Kidney (tissue), 14 donors: ENCODE measurements around the gene CEP63. TPM values are rescaled to one million over a fixed set of nuclear protein-coding genes. Genes with fewer than 3 reads are reported as not detected.

ENCODE experiments used
- DNase-seq, 5 donors: peaks; one replicate each; pipeline ENCODE4 v3.0.0-alpha.2; 2013 to 2020
- FAIRE-seq: peaks from 2 replicates; lab custom pipeline; 2012; peaks lifted over from hg19 to GRCh38; lab: Jason Lieb, UNC
- H3K27ac ChIP-seq, 2 donors: one replicate each; pipeline ENCODE4 v1.7.0; 2013; ENCODE audit warnings: low read depth in 2 of 2, low read length in 2 of 2, inconsistent platforms in 1 of 2
- H3K27me3 ChIP-seq: one replicate; pipeline ENCODE4 v1.7.1; 2013; ENCODE audit warnings: low read length, inconsistent platforms; ENCODE audit not compliant: control insufficient read depth, insufficient read depth
- H3K36me3 ChIP-seq, 3 donors: one replicate each; pipeline versions ENCODE4 v1.7.0 to v1.7.1; 2013; ENCODE audit warnings: low read length in 3 of 3, control low read depth in 1 of 3, inconsistent platforms in 1 of 3; ENCODE audit not compliant: insufficient read depth in 3 of 3, control insufficient read depth in 2 of 3
- H3K4me1 ChIP-seq, 3 donors: one replicate each; pipeline versions ENCODE4 v1.7.0 to v1.7.1; 2013; ENCODE audit warnings: low read length in 3 of 3, inconsistent platforms in 1 of 3, low read depth in 1 of 3; ENCODE audit not compliant: control insufficient read depth in 2 of 3, insufficient read depth in 2 of 3
- H3K4me3 ChIP-seq, 3 donors: one replicate each; pipeline versions ENCODE4 v1.7.0 to v1.8.1; 2013; ENCODE audit warnings: low read length in 3 of 3, control low read depth in 1 of 3, inconsistent platforms in 1 of 3
- H3K9ac ChIP-seq, 3 donors: one replicate each; pipeline versions ENCODE4 v1.7.0 to v1.7.1; 2013; ENCODE audit warnings: low read length in 3 of 3, control low read depth in 1 of 3, inconsistent platforms in 1 of 3
- H3K9me3 ChIP-seq, 3 donors: one replicate each; pipeline versions ENCODE4 v1.7.0 to v1.7.1; 2013; ENCODE audit warnings: low read length in 3 of 3, control low read depth in 1 of 3, inconsistent platforms in 1 of 3; ENCODE audit not compliant: control insufficient read depth in 2 of 3, insufficient read depth in 1 of 3
- CTCF ChIP-seq: IDR thresholded peaks from 3 replicates; pipeline ENCODE4 v1.5.1; 2012; ENCODE audit warnings: mild to moderate bottlenecking, moderate library complexity, borderline replicate concordance; ENCODE audit not compliant: insufficient read depth; ENCODE audit errors: extremely low read depth
- intact Hi-C: fragments of 100-400 bp; cut with DNase I; formaldehyde crosslinking; loops from one replicate; pipeline ENCODE4 v1.11.1; 2022
- polyA plus RNA-seq: library from polyadenylated mRNA; stranded (reverse); fragments of 350-450 nt; fragmentation: Illumina TruSeq; extraction: RNeasy Lipid Tissue Mini Kit (QIAGEN cat#74804); gene quantifications from one replicate; pipeline ENCODE4 v1.2.3, GENCODE V29; 2014; ENCODE audit warnings: low read depth, low replicate concordance; ENCODE audit not compliant: insufficient read depth
- total RNA-seq: library from RNA; stranded (reverse); fragmentation: NEBNext Ultra II Directional; extraction: Animal tissue kit (Norgen Biotek cat#: 25700); gene quantifications from one replicate; pipeline ENCODE4 v1.2.1, GENCODE V29; 2021
- donor health status: control.
- donor health status: control.
- donor health status: control.
- donor health status: control.
- donor health status: control.
- donor health status: DM: yes; HTN: yes; CAD: no.
- donor health status: Normal renal cell carcinoma (clear cell type).

The CEP63 gene
- total and polyA plus RNA-seq, 2 donors from 2014 or later: 19.2 to 19.6 TPM

DNA sequence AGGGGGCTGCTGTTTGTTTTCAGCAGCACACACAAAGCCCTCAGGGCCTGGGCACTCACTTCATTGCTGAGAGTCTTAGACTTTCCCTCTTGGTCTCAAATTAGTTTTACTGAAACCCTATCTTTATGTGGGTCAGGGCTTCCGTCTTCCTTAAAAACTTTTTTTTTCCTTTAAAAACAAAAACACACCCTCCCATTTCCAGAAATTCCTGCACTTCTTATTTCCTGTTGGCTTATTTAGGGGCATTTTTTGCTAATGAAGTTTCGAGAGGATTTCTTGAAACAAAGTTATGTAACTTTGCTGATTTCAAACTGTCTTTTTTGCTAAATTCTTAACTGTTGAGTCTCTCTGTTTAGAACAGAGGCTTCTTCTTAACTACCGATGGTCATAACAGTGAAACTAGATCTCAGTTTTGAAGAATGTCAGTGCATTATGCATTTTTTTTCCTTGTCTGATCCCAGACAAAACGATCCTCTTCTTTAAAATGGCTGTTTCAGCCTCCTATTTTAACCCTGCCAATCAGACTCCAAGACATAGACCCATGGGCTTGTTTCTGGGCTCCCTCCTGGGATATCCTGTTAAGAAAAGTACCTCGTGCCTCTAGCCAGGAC, 23.4 kb upstream of the CEP63 start:
- peak overlapping the region in 2 of 3 donors; percentile 1 to 6 for H3K9ac ChIP-seq
- peak overlapping the region; percentile 29 to 63 for H3K27ac ChIP-seq
- no peak overlapping the region for H3K4me3 ChIP-seq
- no peak for TF ChIP-seq CTCF
- peak in 2 of 5 donors; percentile 84 to 86 for DNase-seq
- H3K27me3 ChIP-seq: no peaks in the 10 kb centered on the region
- intact Hi-C loops: no loop called here
- no peaks in the 10 kb centered on the region for H3K36me3 ChIP-seq
- no peaks in the 10 kb centered on the region for H3K9me3 ChIP-seq
- peaks cover 3 to 4% (median 4%) of the 10 kb centered on the region in 3 donors for H3K4me1 ChIP-seq
- FAIRE-seq: peak; percentile 27

DNA sequence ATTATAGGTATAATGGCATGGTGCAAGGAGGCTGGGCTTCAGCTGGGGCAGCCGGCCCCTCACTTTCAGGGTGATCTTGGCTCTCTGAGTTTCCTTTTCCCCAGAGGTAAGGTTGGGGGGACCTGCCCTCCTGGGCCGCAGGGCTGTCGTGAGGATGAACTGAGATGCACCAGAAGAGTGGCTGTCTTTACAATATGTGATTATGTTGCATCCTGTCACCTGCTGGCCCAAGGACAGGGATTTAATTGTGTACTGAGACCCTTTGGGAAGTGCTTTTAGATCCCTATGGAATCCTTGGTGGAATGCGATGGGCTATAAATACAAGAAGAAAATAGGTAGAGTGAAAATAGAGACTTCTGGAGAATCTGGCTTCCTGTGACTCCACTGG, 22.2 kb upstream of the CEP63 start:
- no peak for DNase-seq
- H3K4me3 ChIP-seq: peak overlapping the region in 1 of 3 donors; percentile 9
- H3K9ac ChIP-seq: peak overlapping the region in 1 of 3 donors; percentile 28
- no peak for FAIRE-seq
- H3K27me3 ChIP-seq: no peaks in the 10 kb centered on the region
- intact Hi-C loops: no loop called here
- H3K27ac ChIP-seq: peak overlapping the region in 1 of 2 donors; percentile 52
- H3K36me3 ChIP-seq: no peaks in the 10 kb centered on the region
- no peak for TF ChIP-seq CTCF
- H3K9me3 ChIP-seq: no peaks in the 10 kb centered on the region
- peaks cover 3 to 4% (median 4%) of the 10 kb centered on the region in 3 donors for H3K4me1 ChIP-seq

DNA sequence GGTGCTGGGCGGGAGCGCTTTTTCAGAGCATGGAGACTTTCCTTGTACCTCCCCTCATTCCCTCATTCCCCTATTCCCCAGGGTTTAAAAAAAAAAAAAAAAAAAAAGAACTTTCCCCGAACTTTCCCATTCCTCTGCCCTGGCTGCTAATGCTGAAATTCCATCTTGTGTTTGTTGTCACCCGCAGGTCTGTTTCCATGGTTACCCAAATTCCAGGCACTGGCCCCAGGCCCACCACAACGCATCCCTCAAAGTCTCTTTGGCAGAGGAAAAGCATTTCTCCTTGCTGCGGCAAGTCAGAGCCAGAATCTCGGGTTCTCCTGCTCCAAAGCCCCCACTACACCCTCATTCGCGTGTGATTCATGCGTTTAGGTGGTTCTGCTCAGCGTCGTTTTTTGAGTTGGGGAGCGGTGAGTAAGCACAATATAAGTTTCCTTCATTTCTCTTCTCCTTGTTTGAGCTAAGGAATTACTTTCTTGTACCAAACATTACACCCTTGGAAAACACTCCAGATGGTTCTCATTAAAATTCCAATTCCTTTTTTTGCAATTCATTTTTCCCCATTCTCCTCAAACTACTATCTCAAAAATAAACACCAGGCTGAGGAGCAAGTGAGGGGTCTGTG, 21.7 kb upstream of the CEP63 start:
- peak overlapping the region; percentile 49 to 64 for H3K27ac ChIP-seq
- no peak for TF ChIP-seq CTCF

More for the DNA sequence above, 21.7 kb upstream of the CEP63 start:
- H3K4me1 ChIP-seq: peaks cover 3 to 4% (median 4%) of the 10 kb centered on the region in 3 donors
- no peak for FAIRE-seq
- no peaks in the 10 kb centered on the region for H3K36me3 ChIP-seq
- H3K9me3 ChIP-seq: no peaks in the 10 kb centered on the region
- H3K4me3 ChIP-seq: peak overlapping the region in 1 of 3 donors; percentile 9
- H3K27me3 ChIP-seq: no peaks in the 10 kb centered on the region
- peak; percentile 86 to 97 (median 92) for DNase-seq
- peak overlapping the region in 1 of 3 donors; percentile 28 for H3K9ac ChIP-seq
- intact Hi-C loops: no loop called here
